ENCODE data around the gene DDR2.

DDR2 gene

DNA sequence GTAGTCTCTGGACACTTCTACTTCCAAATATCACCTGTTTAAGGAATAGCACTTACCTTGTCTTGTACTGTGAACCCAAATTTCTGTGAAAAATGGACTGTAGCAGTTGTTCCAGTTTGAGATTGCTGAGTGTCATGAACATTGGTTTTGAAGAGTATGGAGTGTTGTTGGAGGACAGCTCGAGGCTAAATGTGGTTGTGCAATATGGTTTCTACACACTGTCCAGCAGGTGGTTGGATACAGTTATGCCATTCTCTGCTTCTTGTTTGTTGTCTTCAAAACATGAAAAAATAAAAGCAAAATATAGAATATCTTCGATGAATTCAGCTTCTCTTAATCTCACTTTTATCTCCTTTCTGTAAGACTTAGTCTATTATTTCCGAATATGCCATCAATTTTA, 67.1 kb downstream of the DDR2 start:
- no peak for DNase-seq

GRCh38 chr1:162700131-162700530, 67.9 kb downstream of the DDR2 start:
- DNase-seq: no peak

GRCh38 chr1:162701286-162701685, 69.0 kb downstream of the DDR2 start:
- no peak for DNase-seq

- DNase-seq: no peak
These were observed 70.4 kb downstream of the DDR2 start for GRCh38 chr1:162702628-162703027.

- peak; percentile 36 for DNase-seq
These were observed 71.4 kb downstream of the DDR2 start for GRCh38 chr1:162703708-162704107.

GRCh38 chr1:162704673-162705424, 72.6 kb downstream of the DDR2 start:
- no peak for DNase-seq

GRCh38 chr1:162706003-162706402, 73.7 kb downstream of the DDR2 start:
- DNase-seq: no peak

- DNase-seq: no peak
These were observed 74.3 kb downstream of the DDR2 start for GRCh38 chr1:162706606-162707005.

GRCh38 chr1:162708286-162708685, 76.0 kb downstream of the DDR2 start:
- DNase-seq: no peak

DNA sequence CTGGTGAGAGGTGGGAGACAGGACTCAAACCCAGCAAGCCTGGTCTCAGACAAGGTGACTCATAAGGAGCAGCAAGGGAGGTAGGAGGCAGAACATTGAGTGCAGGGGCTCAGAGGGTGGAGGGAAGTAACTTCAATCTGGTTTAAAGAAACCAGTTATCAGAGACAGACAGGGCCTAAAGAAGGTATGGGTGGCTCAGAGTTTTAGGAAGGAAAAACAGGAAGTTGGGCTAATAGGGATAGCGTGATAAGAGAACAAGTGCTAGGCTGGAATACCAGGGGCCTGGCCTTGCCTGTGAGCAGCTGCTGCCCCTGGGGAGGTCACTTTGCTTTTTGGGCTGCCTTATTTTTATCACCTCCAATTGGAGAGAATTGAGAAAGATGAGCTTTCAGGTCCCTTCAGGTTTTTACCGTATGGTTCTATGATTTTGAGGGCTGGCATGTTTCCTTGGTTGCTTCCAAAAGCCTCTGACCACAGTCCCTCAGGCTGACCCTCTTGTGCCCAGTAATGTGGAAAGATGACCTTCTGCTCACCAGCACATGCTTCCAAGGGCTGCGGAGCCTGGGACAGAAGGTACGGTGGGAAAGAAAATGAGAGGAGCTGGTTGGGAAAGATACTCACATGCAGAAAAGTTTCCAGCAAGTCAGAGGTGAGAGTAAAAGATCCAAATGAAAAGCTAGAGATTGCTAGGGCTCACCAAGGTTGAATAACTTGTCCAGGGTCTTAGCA, 77.0 kb downstream of the DDR2 start:
- no peak for DNase-seq

- no peak for DNase-seq
These were observed 77.6 kb downstream of the DDR2 start for GRCh38 chr1:162709870-162710269.

- no peak for DNase-seq
These were observed 78.1 kb downstream of the DDR2 start for GRCh38 chr1:162710345-162710744.

- DNase-seq: peak; percentile 25
These were observed 78.7 kb downstream of the DDR2 start for GRCh38 chr1:162710780-162711465.

DNA sequence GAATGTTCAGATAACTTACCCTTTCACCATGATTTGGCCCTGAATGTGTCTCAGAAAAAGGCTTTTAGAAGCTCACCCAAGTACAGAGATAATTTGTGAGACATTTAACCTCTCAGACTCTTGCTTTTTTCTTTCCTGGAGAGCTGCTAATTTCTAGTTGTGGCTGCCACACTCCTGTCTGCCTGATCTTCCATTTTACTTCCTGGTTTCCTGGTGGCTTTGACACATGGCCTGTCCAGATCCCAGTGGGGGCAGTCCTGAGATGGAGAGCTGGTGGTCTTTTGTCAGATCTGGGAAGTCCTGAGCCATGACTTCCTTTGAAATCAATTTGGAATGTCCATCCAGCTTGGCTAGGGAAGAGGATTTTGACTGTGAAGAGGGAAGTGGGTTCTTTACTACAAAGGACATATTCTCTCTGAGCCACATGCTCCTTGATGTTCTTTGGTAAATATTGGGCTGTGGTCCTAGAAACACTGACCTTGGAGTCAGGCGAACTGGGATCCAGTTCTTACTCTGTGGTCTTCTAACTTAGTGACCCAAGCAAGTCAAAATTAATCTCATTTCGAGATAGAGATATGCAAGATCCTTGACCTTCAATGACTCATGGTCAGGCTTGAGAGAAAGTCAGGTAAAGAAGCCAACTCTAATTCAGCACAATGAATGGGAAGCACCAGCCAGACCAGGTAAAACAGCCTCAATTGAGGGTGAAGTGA, 80.2 kb downstream of the DDR2 start:
- no peak for DNase-seq

GRCh38 chr1:162716123-162716522, 83.9 kb downstream of the DDR2 start:
- no peak for DNase-seq

GRCh38 chr1:162716552-162716951, 84.3 kb downstream of the DDR2 start:
- no peak for DNase-seq

GRCh38 chr1:162717548-162718184, 85.4 kb downstream of the DDR2 start:
- no peak for DNase-seq

DNA sequence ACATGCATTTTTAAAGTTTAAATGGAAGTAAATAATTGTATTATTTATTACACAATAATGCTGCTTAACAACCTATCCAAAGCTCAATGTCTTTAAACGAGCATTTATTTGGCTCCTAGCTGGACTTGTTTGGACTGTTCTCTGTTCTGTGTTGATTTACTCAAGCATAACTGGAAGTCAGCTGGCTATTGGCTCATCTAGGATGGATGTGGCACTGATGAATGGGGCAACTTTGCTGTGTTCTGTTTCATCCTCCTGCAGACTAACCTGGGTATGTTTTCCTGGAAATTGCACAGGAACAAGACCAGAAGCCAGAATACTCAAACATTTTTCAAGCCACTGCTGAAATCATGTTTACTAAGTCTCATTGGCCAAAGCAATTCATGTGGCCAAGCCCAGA, 87.4 kb downstream of the DDR2 start:
- no peak for DNase-seq

DNA sequence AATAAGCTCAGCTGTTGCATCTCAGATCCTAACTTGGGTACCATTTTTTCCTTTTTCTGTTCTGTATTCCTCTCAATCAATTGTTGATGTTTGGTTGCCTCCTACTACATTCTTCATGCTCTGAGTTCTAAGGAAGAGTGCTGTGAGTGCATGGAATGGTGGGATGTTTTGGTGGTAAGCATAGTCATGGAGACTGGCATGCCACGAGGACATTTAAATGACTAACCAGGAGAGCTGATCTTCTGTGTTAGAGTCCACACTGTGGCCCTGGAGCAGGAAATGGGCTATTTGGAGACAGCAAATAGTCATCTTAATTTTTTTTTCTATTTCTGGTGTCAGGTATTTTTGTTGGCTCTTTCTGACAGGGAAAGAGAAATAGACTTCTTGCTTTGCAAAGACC, 88.7 kb downstream of the DDR2 start:
- DNase-seq: no peak

GRCh38 chr1:162721471-162721870, 89.2 kb downstream of the DDR2 start:
- DNase-seq: no peak

DNA sequence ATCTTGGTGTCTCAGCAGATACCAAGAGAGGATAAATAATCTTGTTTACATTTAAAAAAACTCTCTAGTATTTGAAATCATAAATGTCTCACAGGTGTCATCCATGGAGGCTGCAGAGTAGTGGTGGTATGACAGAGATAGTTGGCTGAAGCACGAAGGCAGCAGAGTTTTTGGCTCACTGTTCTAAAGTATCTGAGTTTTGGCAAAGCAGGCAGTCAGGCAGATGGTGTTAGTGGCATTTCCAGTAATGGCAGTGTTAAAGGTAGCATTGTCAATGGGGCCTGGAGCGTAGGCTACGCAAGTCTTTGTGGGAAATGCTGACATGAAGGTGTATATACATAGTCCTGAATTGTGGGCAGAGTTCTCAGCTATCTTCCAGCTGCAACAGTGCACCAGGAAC, 89.8 kb downstream of the DDR2 start:
- no peak for DNase-seq

GRCh38 chr1:162724583-162725120, 92.4 kb downstream of the DDR2 start:
- DNase-seq: no peak
